Calu3 (cell line): Measurements from ENCODE around the gene GAP43. TPM values are rescaled to one million over a fixed set of nuclear protein-coding genes. Genes with fewer than 3 reads are reported as not detected.

Experiments used
- BruUV-seq: library from RNA; stranded (reverse); fragments of 400-500 nt; replicated peaks from 2 replicates; lab custom pipeline; 2021; lab: Mats Ljungman, UMichigan
- CTCF ChIA-PET: fragments of 300-600 bp; sonication (Branson Sonifier 250); formaldehyde crosslinking; loops from one replicate; lab custom pipeline; 2022; ENCODE audit warnings: antibody characterized with exemption; lab: Charles Lee
- DNase-seq: peaks from one replicate; pipeline ENCODE4 v3.0.0; 2022
- H3K27ac Mint-ChIP-seq: one replicate; pipeline ENCODE4 v1.8.0; 2022; ENCODE audit warnings: mixed read lengths; ENCODE audit not compliant: unreplicated experiment
- H3K27me3 Mint-ChIP-seq: one replicate; pipeline ENCODE4 v1.8.0; 2022; ENCODE audit warnings: mixed read lengths; ENCODE audit not compliant: unreplicated experiment
- H3K36me3 Mint-ChIP-seq: one replicate; pipeline ENCODE4 v1.8.0; 2022; ENCODE audit warnings: mild to moderate bottlenecking, moderate library complexity, mixed read lengths; ENCODE audit not compliant: insufficient read depth, unreplicated experiment
- H3K4me1 Mint-ChIP-seq: one replicate; pipeline ENCODE4 v1.8.0; 2022; ENCODE audit warnings: mild to moderate bottlenecking, low read depth, mixed read lengths; ENCODE audit not compliant: unreplicated experiment
- H3K4me3 Mint-ChIP-seq: one replicate; pipeline ENCODE4 v1.8.0; 2022; ENCODE audit warnings: mild to moderate bottlenecking, low read depth, moderate library complexity, mixed read lengths; ENCODE audit not compliant: unreplicated experiment
- H3K9me3 Mint-ChIP-seq: one replicate; pipeline ENCODE4 v1.8.0; 2022; ENCODE audit warnings: low read depth, mixed read lengths; ENCODE audit not compliant: unreplicated experiment
- intact Hi-C: fragments of 100-400 bp; cut with micrococcal nuclease; formaldehyde crosslinking; loops from one replicate; pipeline ENCODE4 v1.10.0; 2022; ENCODE audit not compliant: unreplicated experiment
- total RNA-seq: library from RNA; stranded (reverse); gene quantifications from 2 replicates; pipeline ENCODE4 v1.2.3, GENCODE V29; 2022
- TF ChIP-seq, protein P1 (sequence below): fragments of 200-600 bp; IDR thresholded peaks from one replicate; pipeline ENCODE4 v1.8.0; 2022; ENCODE audit warnings: antibody characterized with exemption; ENCODE audit not compliant: unreplicated experiment

Gene GAP43
- total RNA-seq, 1 experiment from 2014 or later, result not detected

- no peak overlapping the region for H3K27ac Mint-ChIP-seq
- no peak for DNase-seq
- intact Hi-C loops, result no loop called here
- no peaks in the 10 kb centered on the region for H3K4me1 Mint-ChIP-seq
- peaks cover 15% of the 10 kb centered on the region for H3K27me3 Mint-ChIP-seq
- TF ChIP-seq, protein P1, sequence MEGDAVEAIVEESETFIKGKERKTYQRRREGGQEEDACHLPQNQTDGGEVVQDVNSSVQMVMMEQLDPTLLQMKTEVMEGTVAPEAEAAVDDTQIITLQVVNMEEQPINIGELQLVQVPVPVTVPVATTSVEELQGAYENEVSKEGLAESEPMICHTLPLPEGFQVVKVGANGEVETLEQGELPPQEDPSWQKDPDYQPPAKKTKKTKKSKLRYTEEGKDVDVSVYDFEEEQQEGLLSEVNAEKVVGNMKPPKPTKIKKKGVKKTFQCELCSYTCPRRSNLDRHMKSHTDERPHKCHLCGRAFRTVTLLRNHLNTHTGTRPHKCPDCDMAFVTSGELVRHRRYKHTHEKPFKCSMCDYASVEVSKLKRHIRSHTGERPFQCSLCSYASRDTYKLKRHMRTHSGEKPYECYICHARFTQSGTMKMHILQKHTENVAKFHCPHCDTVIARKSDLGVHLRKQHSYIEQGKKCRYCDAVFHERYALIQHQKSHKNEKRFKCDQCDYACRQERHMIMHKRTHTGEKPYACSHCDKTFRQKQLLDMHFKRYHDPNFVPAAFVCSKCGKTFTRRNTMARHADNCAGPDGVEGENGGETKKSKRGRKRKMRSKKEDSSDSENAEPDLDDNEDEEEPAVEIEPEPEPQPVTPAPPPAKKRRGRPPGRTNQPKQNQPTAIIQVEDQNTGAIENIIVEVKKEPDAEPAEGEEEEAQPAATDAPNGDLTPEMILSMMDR, result no peak
- no TSS peak for BruUV-seq
- no peaks in the 10 kb centered on the region for H3K36me3 Mint-ChIP-seq
- CTCF ChIA-PET, result no interaction called here
- no peaks in the 10 kb centered on the region for H3K9me3 Mint-ChIP-seq
- no peak overlapping the region for H3K4me3 Mint-ChIP-seq
These were observed 21.1 kb downstream of the GAP43 start for GRCh38 chr3:115644391-115644790.

DNA sequence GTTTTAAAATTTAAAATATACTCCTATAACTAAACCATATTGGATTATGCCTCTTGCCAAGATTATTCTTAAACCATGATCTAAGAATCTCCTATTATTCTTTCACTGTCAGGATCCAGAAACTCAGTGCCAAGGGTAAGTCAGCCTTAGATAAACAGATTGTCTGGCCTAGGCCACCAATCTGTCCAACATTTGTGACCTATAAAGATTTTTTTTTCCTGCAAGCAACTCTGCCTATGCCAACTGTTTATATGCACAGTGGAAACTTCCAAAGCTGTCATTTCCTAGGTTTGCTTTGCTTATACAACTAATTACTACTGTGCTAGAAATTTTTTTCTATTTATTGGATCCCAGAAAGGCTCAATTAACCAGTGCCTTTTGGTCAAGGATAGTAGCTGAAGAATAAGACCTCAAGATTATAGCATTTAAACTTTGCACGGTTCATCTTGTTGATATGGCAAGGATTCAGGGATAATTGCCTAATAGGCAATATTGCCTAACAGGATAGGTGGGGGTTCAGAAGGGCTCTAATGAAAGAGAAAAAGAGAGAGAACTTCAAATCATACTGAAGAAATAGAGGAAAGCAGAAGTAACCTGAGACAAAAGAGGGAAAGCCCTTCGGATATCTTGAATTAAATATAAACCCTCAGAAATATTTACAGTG lies 22.8 kb downstream of the GAP43 start:
- intact Hi-C loops, result no loop called here
- no peak overlapping the region for H3K4me3 Mint-ChIP-seq
- no TSS peak for BruUV-seq
- no peaks in the 10 kb centered on the region for H3K36me3 Mint-ChIP-seq
- CTCF ChIA-PET, result no interaction called here
- H3K9me3 Mint-ChIP-seq, result no peaks in the 10 kb centered on the region
- DNase-seq, result no peak
- H3K27ac Mint-ChIP-seq, result no peak overlapping the region
- H3K4me1 Mint-ChIP-seq, result no peaks in the 10 kb centered on the region
- peaks cover 27% of the 10 kb centered on the region for H3K27me3 Mint-ChIP-seq
- TF ChIP-seq, protein P1, result no peak

DNA sequence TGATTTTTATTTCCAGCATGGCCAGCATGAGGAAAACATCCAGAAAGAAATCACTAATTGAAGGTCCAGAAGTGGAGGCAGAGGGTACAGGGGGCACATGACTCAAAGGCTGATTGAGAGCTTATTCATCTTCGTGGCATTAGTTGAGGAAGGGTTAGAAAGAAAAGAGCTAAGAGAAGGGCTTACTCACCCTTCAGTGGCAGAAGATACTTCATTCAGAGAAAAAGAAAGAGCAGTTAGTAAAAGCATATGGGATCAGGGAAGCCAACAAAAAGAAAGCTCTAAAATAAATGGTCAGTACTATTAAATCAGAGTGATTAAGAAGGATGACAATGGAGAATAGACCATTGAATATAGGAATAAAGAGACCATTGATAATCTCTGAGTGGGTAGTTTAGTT lies 25.2 kb downstream of the GAP43 start:
- no peaks in the 10 kb centered on the region for H3K9me3 Mint-ChIP-seq

GRCh38 chr3:115651087-115651486 lies 27.8 kb downstream of the GAP43 start:
- H3K9me3 Mint-ChIP-seq, result no peaks in the 10 kb centered on the region
- H3K4me3 Mint-ChIP-seq, result no peak overlapping the region
- no peaks in the 10 kb centered on the region for H3K36me3 Mint-ChIP-seq
- no TSS peak for BruUV-seq
- TF ChIP-seq, protein P1, result no peak
- H3K27ac Mint-ChIP-seq, result no peak overlapping the region
- CTCF ChIA-PET, result no interaction called here
- DNase-seq, result no peak
- no peaks in the 10 kb centered on the region for H3K4me1 Mint-ChIP-seq
- H3K27me3 Mint-ChIP-seq, result peaks cover 20% of the 10 kb centered on the region
- intact Hi-C loops, result no loop called here

More for the DNA sequence above, 25.2 kb downstream of the GAP43 start:
- peaks cover 20% of the 10 kb centered on the region for H3K27me3 Mint-ChIP-seq
- H3K4me3 Mint-ChIP-seq, result no peak overlapping the region
- no peaks in the 10 kb centered on the region for H3K4me1 Mint-ChIP-seq
- TF ChIP-seq, protein P1, result no peak
- H3K36me3 Mint-ChIP-seq, result no peaks in the 10 kb centered on the region
- DNase-seq, result no peak
- CTCF ChIA-PET, result no interaction called here
- BruUV-seq, result no TSS peak
- H3K27ac Mint-ChIP-seq, result no peak overlapping the region
- intact Hi-C loops, result no loop called here
